ENCODE data around the gene SPR.

DNA sequence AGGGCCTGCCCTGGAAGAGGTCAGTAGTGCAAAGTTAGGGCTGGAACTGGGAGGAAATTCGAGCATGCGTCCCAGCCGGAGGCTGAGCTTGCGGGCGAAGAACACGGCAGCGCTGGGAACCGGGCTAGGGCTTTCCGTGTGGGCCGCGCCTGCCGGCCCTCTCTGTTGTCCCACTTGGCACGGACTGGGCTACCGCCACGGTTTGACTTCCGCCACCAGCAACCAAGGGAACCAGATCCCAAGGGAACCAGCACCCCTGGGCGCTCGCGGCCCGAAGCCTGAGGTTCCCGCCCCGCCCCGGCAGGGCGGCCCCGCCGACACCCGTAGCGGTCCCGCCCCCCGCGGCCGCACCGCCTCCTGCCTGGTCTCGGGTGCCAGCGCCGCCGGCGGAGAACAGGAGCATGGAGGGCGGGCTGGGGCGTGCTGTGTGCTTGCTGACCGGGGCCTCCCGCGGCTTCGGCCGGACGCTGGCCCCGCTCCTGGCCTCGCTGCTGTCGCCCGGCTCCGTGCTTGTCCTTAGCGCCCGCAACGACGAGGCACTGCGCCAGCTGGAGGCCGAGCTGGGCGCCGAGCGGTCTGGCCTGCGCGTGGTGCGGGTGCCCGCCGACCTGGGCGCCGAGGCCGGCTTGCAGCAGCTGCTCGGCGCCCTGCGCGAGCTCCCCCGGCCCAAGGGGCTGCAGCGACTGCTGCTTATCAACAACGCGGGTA, at the start of gene SPR:
- no peak for TF ChIP-seq SUZ12 (IDR thresholded peaks at IDR 0.05; ENCODE audit: extremely low read depth, insufficient read depth, insufficient read length)
- no peak for TF ChIP-seq ZNF274 (IDR thresholded peaks at IDR 0.05; ENCODE audit: low read depth, low read length)

Measured in NT2/D1 (cell line).